ENCODE measurements around the gene PCMT1.
A peak's percentile ranks its signal among the peaks of the same experiment; 100 is the strongest.
"Not testable (repeated sequence)": the region's sequence is repeated elsewhere in the genome, so short reads cannot be mapped to it uniquely, and the experiment has no call there.

Gene PCMT1

GRCh38 chr6:149823013-149823412 lies 73.5 kb downstream of the PCMT1 start:
- no peak for DNase-seq

GRCh38 chr6:149825292-149825691 lies 75.8 kb downstream of the PCMT1 start:
- no peak for DNase-seq

- no peak for DNase-seq
Measured at GRCh38 chr6:149830731-149831307, 81.3 kb downstream of the PCMT1 start.

GRCh38 chr6:149831308-149831820 lies 81.8 kb downstream of the PCMT1 start:
- no peak for DNase-seq

- DNase-seq = no peak
Measured at GRCh38 chr6:149833651-149834050, 84.1 kb downstream of the PCMT1 start.

- peak; percentile 73 for DNase-seq
Measured at GRCh38 chr6:149834513-149835481, 85.3 kb downstream of the PCMT1 start.

GRCh38 chr6:149840345-149841075 lies 91.0 kb downstream of the PCMT1 start:
- peak; percentile 36 for DNase-seq

GRCh38 chr6:149842331-149842730 lies 92.8 kb downstream of the PCMT1 start:
- no peak for DNase-seq

GRCh38 chr6:149843051-149843633 lies 93.6 kb downstream of the PCMT1 start:
- DNase-seq = no peak

GRCh38 chr6:149844036-149844435 lies 94.5 kb downstream of the PCMT1 start:
- not testable (repeated sequence) for DNase-seq

- DNase-seq = no peak
Measured at GRCh38 chr6:149844480-149844879, 94.9 kb downstream of the PCMT1 start.

GRCh38 chr6:149845549-149845948 lies 96.0 kb downstream of the PCMT1 start:
- no peak for DNase-seq

GRCh38 chr6:149846321-149846720 lies 96.8 kb downstream of the PCMT1 start:
- no peak for DNase-seq

GRCh38 chr6:149847939-149848267 lies 98.4 kb downstream of the PCMT1 start:
- no peak for DNase-seq

- not testable (repeated sequence) for DNase-seq
Measured at GRCh38 chr6:149848343-149848742, 98.8 kb downstream of the PCMT1 start.

- no peak for DNase-seq
Measured at GRCh38 chr6:149851461-149852110, 102.0 kb downstream of the PCMT1 start.

- DNase-seq = no peak
Measured at GRCh38 chr6:149852180-149852579, 102.6 kb downstream of the PCMT1 start.

GRCh38 chr6:149852881-149853280 lies 103.3 kb downstream of the PCMT1 start:
- DNase-seq = no peak

- DNase-seq = not testable (repeated sequence)
Measured at GRCh38 chr6:149854017-149854416, 104.5 kb downstream of the PCMT1 start.

- DNase-seq = no peak
Measured at GRCh38 chr6:149854532-149854931, 105.0 kb downstream of the PCMT1 start.

GRCh38 chr6:149855040-149855654 lies 105.6 kb downstream of the PCMT1 start:
- no peak for DNase-seq

- no peak for DNase-seq
Measured at GRCh38 chr6:149855741-149856140, 106.2 kb downstream of the PCMT1 start.
